Right hindlimb (tissue), 1 donor: ENCODE measurements around the gene TACR2.

Experiments used
- DNase-seq: peaks from one replicate; pipeline ENCODE4 v3.0.0-alpha.2; 2018

Gene TACR2

GRCh38 chr10:69449841-69450240, 33.1 kb upstream of the TACR2 start:
- DNase-seq, result no peak

- DNase-seq, result no peak
These were observed 30.0 kb upstream of the TACR2 start for GRCh38 chr10:69446650-69447151.

- DNase-seq, result no peak
These were observed 29.5 kb upstream of the TACR2 start for GRCh38 chr10:69446229-69446628.

- DNase-seq, result no peak
These were observed 28.3 kb upstream of the TACR2 start for GRCh38 chr10:69445041-69445440.

- DNase-seq, result no peak
These were observed 26.6 kb upstream of the TACR2 start for GRCh38 chr10:69443354-69443753.

GRCh38 chr10:69439813-69440506, 23.2 kb upstream of the TACR2 start:
- no peak for DNase-seq

- DNase-seq, result peak; percentile 84
These were observed 22.6 kb upstream of the TACR2 start for GRCh38 chr10:69439350-69439739.

GRCh38 chr10:69438536-69439349, 22.0 kb upstream of the TACR2 start:
- DNase-seq, result no peak

GRCh38 chr10:69437321-69438259, 20.9 kb upstream of the TACR2 start:
- no peak for DNase-seq

GRCh38 chr10:69435966-69436520, 19.3 kb upstream of the TACR2 start:
- DNase-seq, result peak; percentile 76

GRCh38 chr10:69434926-69435325, 18.2 kb upstream of the TACR2 start:
- no peak for DNase-seq

- no peak for DNase-seq
These were observed 17.5 kb upstream of the TACR2 start for GRCh38 chr10:69434169-69434568.

- no peak for DNase-seq
These were observed 11.4 kb upstream of the TACR2 start for GRCh38 chr10:69428165-69428564.

GRCh38 chr10:69426376-69426727, 9.6 kb upstream of the TACR2 start:
- DNase-seq, result no peak

- DNase-seq, result no peak
These were observed 9.0 kb upstream of the TACR2 start for GRCh38 chr10:69425511-69426298.

GRCh38 chr10:69425041-69425440, 8.3 kb upstream of the TACR2 start:
- DNase-seq, result no peak

- no peak for DNase-seq
These were observed 6.0 kb upstream of the TACR2 start for GRCh38 chr10:69422676-69423075.

- no peak for DNase-seq
These were observed 5.0 kb upstream of the TACR2 start for GRCh38 chr10:69421611-69422308.

- DNase-seq, result no peak
These were observed 3.0 kb upstream of the TACR2 start for GRCh38 chr10:69419744-69420126.

- DNase-seq, result no peak
These were observed 2.5 kb upstream of the TACR2 start for GRCh38 chr10:69419096-69419743.
